OCI-LY3 (cell line): ENCODE measurements around the gene SKAP2.

Experiments
- H2AFZ ChIP-seq: fragments of 200-600, 300-600 bp; shearing (Covaris generic); 2 replicates; pipeline ENCODE4 v1.6.0; 2014; ENCODE audit warnings: antibody characterized with exemption, low read depth, low read length
- H3K27ac ChIP-seq: fragments of 200-600, 300-600 bp; sonication (generic); 2 replicates; pipeline ENCODE4 v1.5.1; 2014; ENCODE audit warnings: mild to moderate bottlenecking, low read length, moderate library complexity, mixed read lengths
- H3K27me3 ChIP-seq: fragments of 200-600, 300-600 bp; sonication (generic); 2 replicates; pipeline ENCODE4 v1.6.1; 2014; ENCODE audit warnings: low read depth, low read length, mixed read lengths
- H3K36me3 ChIP-seq: fragments of 200-600, 300-600 bp; sonication (generic); replicated peaks from 2 replicates; pipeline ENCODE3; 2014; ENCODE audit warnings: low read depth, low read length, mixed read lengths
- H3K4me1 ChIP-seq: fragments of 300-600, 200-600 bp; sonication (generic); 2 replicates; pipeline ENCODE4 v1.6.1; 2014; ENCODE audit warnings: low read length, mixed read lengths
- H3K4me2 ChIP-seq: fragments of 200-600, 300-600 bp; sonication (generic); 2 replicates; pipeline ENCODE4 v1.6.1; 2014; ENCODE audit warnings: low read length, mixed read lengths
- H3K4me3 ChIP-seq: fragments of 300-600, 200-600 bp; sonication (generic); 2 replicates; pipeline ENCODE4 v1.5.1; 2014; ENCODE audit warnings: antibody characterized with exemption, mild to moderate bottlenecking, low read length, moderate library complexity
- H3K79me2 ChIP-seq: fragments of 300-600, 200-600 bp; shearing (Covaris generic); 2 replicates; pipeline ENCODE4 v1.6.1; 2014; ENCODE audit warnings: mild to moderate bottlenecking, low read length, mixed read lengths
- H3K9ac ChIP-seq: fragments of 300-600, 200-600 bp; shearing (Covaris generic); 2 replicates; pipeline ENCODE4 v1.6.0; 2014; ENCODE audit warnings: mild to moderate bottlenecking, low read length, moderate library complexity
- H3K9me3 ChIP-seq: fragments of 200-600, 300-600 bp; shearing (Covaris generic); 2 replicates; pipeline ENCODE4 v1.6.1; 2014; ENCODE audit warnings: low read length, mixed read lengths; ENCODE audit not compliant: insufficient read depth
- H4K20me1 ChIP-seq: fragments of 200-600, 300-600 bp; sonication (generic); 2 replicates; pipeline ENCODE4 v1.6.1; 2016; ENCODE audit warnings: low read length, mixed read lengths; ENCODE audit not compliant: insufficient read depth
- EZH2phosphoT487 ChIP-seq: fragments of 200-600 bp; shearing (Covaris generic); IDR thresholded peaks from 2 replicates; pipeline ENCODE4 v1.6.1; 2018; ENCODE audit warnings: antibody characterized with exemption, mixed run types, low read depth
- TF ChIP-seq, protein P1 (sequence below): fragments of 200-600, 300-600 bp; sonication (generic); IDR thresholded peaks from 2 replicates; pipeline ENCODE4 v1.5.1; 2014; ENCODE audit warnings: antibody characterized with exemption, low read length, low read depth

Gene SKAP2

DNA sequence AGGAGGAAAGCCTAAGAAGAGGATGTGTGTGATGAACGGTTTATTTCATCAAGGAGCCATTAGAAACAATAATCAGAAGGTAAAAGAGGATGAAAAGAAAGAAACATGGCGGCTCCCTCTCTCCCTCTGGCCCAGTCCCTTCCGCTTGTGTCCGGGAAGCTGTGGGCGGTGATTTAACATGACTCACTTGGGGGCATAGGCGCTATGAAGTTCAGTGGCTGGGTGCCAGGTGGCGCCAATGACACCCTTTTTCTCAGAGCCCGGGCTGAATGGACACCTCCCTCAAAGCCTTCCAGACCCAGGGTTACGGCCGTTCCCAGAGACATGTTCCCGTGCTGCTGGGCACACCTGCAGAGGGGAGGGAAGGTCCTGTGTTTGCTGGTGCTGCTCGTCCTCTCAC is 244.0 kb downstream of the SKAP2 start:
- no peak for TF ChIP-seq EZH2phosphoT487
- TF ChIP-seq, protein P1, sequence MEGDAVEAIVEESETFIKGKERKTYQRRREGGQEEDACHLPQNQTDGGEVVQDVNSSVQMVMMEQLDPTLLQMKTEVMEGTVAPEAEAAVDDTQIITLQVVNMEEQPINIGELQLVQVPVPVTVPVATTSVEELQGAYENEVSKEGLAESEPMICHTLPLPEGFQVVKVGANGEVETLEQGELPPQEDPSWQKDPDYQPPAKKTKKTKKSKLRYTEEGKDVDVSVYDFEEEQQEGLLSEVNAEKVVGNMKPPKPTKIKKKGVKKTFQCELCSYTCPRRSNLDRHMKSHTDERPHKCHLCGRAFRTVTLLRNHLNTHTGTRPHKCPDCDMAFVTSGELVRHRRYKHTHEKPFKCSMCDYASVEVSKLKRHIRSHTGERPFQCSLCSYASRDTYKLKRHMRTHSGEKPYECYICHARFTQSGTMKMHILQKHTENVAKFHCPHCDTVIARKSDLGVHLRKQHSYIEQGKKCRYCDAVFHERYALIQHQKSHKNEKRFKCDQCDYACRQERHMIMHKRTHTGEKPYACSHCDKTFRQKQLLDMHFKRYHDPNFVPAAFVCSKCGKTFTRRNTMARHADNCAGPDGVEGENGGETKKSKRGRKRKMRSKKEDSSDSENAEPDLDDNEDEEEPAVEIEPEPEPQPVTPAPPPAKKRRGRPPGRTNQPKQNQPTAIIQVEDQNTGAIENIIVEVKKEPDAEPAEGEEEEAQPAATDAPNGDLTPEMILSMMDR, result peak; percentile 27; the same call in 1 of the 2 replicates
- no peaks in the 10 kb centered on the region for H3K4me1 ChIP-seq
- H3K9ac ChIP-seq, result no peak overlapping the region
- H2AFZ ChIP-seq, result no peak overlapping the region
- no peaks in the 10 kb centered on the region for H3K27me3 ChIP-seq
- no peak overlapping the region for H3K4me2 ChIP-seq
- H3K9me3 ChIP-seq, result no peaks in the 10 kb centered on the region
- no peaks in the 10 kb centered on the region for H3K79me2 ChIP-seq
- no peak overlapping the region for H3K4me3 ChIP-seq
- H3K27ac ChIP-seq, result no peak overlapping the region
- no peaks in the 10 kb centered on the region for H3K36me3 ChIP-seq
- no peaks in the 10 kb centered on the region for H4K20me1 ChIP-seq

DNA sequence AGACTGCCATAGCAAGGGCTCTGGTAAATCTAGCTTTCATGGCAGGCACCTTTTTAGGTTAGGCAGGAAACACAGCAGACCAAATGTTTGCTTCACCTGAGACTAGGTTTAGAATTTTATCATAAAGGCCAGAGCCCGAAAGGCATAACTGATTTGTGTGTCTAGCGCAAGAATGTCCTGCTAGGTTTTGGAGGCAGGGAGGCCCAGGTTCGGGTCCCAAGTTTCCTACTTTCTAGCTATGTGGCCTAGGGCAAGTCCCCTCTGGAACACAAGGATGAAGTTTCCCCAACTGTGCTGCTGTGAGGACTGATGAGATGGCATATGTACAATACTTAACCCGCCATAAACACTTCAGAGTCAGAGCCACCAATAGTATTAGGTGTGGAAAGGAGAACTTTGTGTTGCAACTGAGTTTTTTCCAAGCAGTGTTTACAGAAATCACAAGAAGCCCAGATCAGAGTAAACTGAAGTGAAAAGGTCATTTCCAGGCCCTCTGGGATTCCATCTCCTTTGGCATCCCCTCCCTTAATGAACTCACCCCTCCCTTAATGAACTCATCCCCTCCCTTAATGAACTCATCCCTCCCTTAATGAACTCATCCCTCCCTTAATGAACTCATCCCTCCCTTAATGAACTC is 244.9 kb downstream of the SKAP2 start:
- no peaks in the 10 kb centered on the region for H3K79me2 ChIP-seq
- TF ChIP-seq, protein P1, result no peak
- no peak for TF ChIP-seq EZH2phosphoT487
- no peak overlapping the region for H3K27ac ChIP-seq
- no peaks in the 10 kb centered on the region for H3K36me3 ChIP-seq
- no peak overlapping the region for H3K9ac ChIP-seq
- H3K9me3 ChIP-seq, result no peaks in the 10 kb centered on the region
- no peaks in the 10 kb centered on the region for H3K27me3 ChIP-seq
- no peak overlapping the region for H3K4me3 ChIP-seq
- no peak overlapping the region for H2AFZ ChIP-seq
- H3K4me2 ChIP-seq, result no peak overlapping the region
- H3K4me1 ChIP-seq, result no peaks in the 10 kb centered on the region
- no peaks in the 10 kb centered on the region for H4K20me1 ChIP-seq

DNA sequence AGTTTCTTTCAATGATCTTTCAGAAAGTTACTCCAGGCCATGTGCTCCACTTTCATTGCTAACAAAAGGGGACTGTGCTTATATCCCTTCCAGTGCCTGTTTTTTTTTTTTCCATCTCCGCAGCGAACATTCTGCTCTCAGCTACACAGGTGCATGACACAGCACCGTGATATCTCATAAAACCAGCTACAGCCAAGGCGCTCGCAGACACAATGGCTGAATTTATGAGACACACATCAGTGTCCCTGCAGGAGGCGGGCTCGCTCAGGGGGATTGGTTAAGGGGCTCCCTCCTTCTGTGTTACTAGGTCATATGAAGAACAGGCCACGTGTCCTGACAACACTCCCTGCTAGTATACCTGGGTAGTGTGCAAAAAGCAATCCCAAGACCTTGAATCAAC is 245.5 kb downstream of the SKAP2 start:
- TF ChIP-seq, protein P1, result no peak
- no peak for TF ChIP-seq EZH2phosphoT487
- Histone ChIP-seq H3K27me3 (no peaks in the 10 kb centered on the region), H3K4me1 (no peaks in the 10 kb centered on the region), H3K9ac (no peak overlapping the region), H2AFZ (no peak overlapping the region), H3K36me3 (no peaks in the 10 kb centered on the region), H3K4me3 (no peak overlapping the region), H3K9me3 (no peaks in the 10 kb centered on the region), H3K27ac (no peak overlapping the region), H3K4me2 (no peak overlapping the region), H3K79me2 (no peaks in the 10 kb centered on the region), H4K20me1 (no peaks in the 10 kb centered on the region)

DNA sequence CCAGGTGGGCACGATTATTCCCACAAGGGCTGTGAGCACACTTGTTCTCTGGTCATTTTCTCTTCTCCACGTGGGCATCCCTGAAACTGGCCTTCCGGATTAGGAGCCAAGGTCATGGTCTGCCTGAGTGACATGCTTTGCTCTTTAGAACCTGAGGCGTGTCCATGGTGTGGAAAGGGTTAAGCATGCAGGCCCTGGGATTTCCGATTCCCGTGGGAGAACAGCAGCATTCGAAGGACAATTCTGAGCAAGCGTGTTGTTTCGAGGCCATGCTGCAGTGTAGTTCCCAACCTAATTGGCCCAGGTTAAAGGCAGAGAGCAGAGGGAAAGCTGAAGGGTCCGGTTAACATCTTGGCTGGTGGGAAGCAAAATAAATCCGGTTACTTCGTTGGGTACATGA is 245.9 kb downstream of the SKAP2 start:
- H2AFZ ChIP-seq, result no peak overlapping the region
- H3K4me2 ChIP-seq, result no peak overlapping the region
- no peak overlapping the region for H3K9ac ChIP-seq
- no peak overlapping the region for H3K27ac ChIP-seq
- H3K4me3 ChIP-seq, result no peak overlapping the region
- H4K20me1 ChIP-seq, result no peaks in the 10 kb centered on the region
- no peaks in the 10 kb centered on the region for H3K4me1 ChIP-seq
- TF ChIP-seq EZH2phosphoT487, result no peak
- TF ChIP-seq, protein P1, result no peak
- no peaks in the 10 kb centered on the region for H3K9me3 ChIP-seq
- H3K36me3 ChIP-seq, result no peaks in the 10 kb centered on the region
- no peaks in the 10 kb centered on the region for H3K79me2 ChIP-seq
- no peaks in the 10 kb centered on the region for H3K27me3 ChIP-seq
